ENCODE data around the gene PHF21B. TPM values are rescaled to one million over a fixed set of nuclear protein-coding genes. Genes with fewer than 3 reads are reported as not detected.

Gene PHF21B
- 0.01 TPM in 1 of 2 replicates, not detected in the other for polyA plus RNA-seq (2011; rRNA removed)
- polyA minus RNA-seq (2011; rRNA and poly(A)+ RNA removed): not detected in 2 replicates

- no peaks in the 10 kb centered on the region for H3K36me3 ChIP-seq (ENCODE audit: control insufficient read depth, insufficient read depth, low read length)
- peak within 1 kb of the TSS; percentile 42 for H3K4me3 ChIP-seq (ENCODE audit: low read depth, low read length)
- CTCF ChIA-PET: interaction anchor here (1.8 to 2.1 kb wide), 2 partner anchors 16 to 86 kb away, joined by 4 to 7 read pairs; no protein-coding TSS in a partner anchor
- peaks cover 32% of the 10 kb centered on the region for H3K27me3 ChIP-seq (ENCODE audit: control insufficient read depth, insufficient read depth, low read length)
- DNase-seq (ENCODE audit: low read depth): no peak
- TF ChIP-seq CTCF (IDR thresholded peaks at IDR 0.05; ENCODE audit: insufficient read depth, low read depth, low read length): no peak
- POLR2A ChIA-PET: no interaction called here
Measured at GRCh38 chr22:45009606-45010531, at the start of gene PHF21B. Gene PHF21B (minus strand): TSS chr22:45010005. CDS start chr22:45009549, 456 bp downstream.

- CTCF ChIA-PET: no interaction called here
- Histone ChIP-seq H3K27me3 (ENCODE audit: control insufficient read depth, insufficient read depth, low read length) (peaks cover 9% of the 10 kb centered on the region), H3K4me3 (ENCODE audit: low read depth, low read length) (no peak overlapping the region), H3K36me3 (ENCODE audit: control insufficient read depth, insufficient read depth, low read length) (no peaks in the 10 kb centered on the region)
- POLR2A ChIA-PET: no interaction called here
- no peak for DNase-seq (ENCODE audit: low read depth)
- TF ChIP-seq CTCF (IDR thresholded peaks at IDR 0.05; ENCODE audit: insufficient read depth, low read depth, low read length): no peak
Measured at GRCh38 chr22:45059296-45059695, 49.5 kb upstream of the PHF21B start.

GRCh38 chr22:45058622-45058912, 48.8 kb upstream of the PHF21B start:
- no peak for TF ChIP-seq CTCF (IDR thresholded peaks at IDR 0.05; ENCODE audit: insufficient read depth, low read depth, low read length)
- CTCF ChIA-PET: no interaction called here

GRCh38 chr22:45055936-45056335, 46.1 kb upstream of the PHF21B start:
- ChIA-PET POLR2A (no interaction called here), CTCF (no interaction called here)
- no peak for TF ChIP-seq CTCF (IDR thresholded peaks at IDR 0.05; ENCODE audit: insufficient read depth, low read depth, low read length)
- DNase-seq (ENCODE audit: low read depth): no peak
- Histone ChIP-seq H3K4me3 (ENCODE audit: low read depth, low read length) (no peak overlapping the region), H3K36me3 (ENCODE audit: control insufficient read depth, insufficient read depth, low read length) (no peaks in the 10 kb centered on the region), H3K27me3 (ENCODE audit: control insufficient read depth, insufficient read depth, low read length) (peaks cover 14% of the 10 kb centered on the region)

More at GRCh38 chr22:45058622-45058912, 48.8 kb upstream of the PHF21B start:
- H3K36me3 ChIP-seq (ENCODE audit: control insufficient read depth, insufficient read depth, low read length): no peaks in the 10 kb centered on the region
- H3K4me3 ChIP-seq (ENCODE audit: low read depth, low read length): no peak overlapping the region
- POLR2A ChIA-PET: no interaction called here
- DNase-seq (ENCODE audit: low read depth): no peak
- peaks cover 12% of the 10 kb centered on the region for H3K27me3 ChIP-seq (ENCODE audit: control insufficient read depth, insufficient read depth, low read length)

GRCh38 chr22:45053571-45053970, 43.8 kb upstream of the PHF21B start:
- Histone ChIP-seq H3K27me3 (ENCODE audit: control insufficient read depth, insufficient read depth, low read length) (peaks cover 21% of the 10 kb centered on the region), H3K4me3 (ENCODE audit: low read depth, low read length) (no peak overlapping the region), H3K36me3 (ENCODE audit: control insufficient read depth, insufficient read depth, low read length) (no peaks in the 10 kb centered on the region)
- ChIA-PET POLR2A (no interaction called here), CTCF (no interaction called here)
- TF ChIP-seq CTCF (IDR thresholded peaks at IDR 0.05; ENCODE audit: insufficient read depth, low read depth, low read length): no peak
- DNase-seq (ENCODE audit: low read depth): no peak

Measured in BJ (cell line).